GM19351 (cell line): Measurements from ENCODE around the gene PDXK.
"Not testable (repeated sequence)": the region's sequence is repeated elsewhere in the genome, so short reads cannot be mapped to it uniquely, and the experiment has no call there.

ENCODE experiments used
- ATAC-seq: cut with Tn5 transposase; IDR thresholded peaks from one replicate; pipeline ENCODE4 v1.9.1; 2021; ENCODE audit warnings: mild to moderate bottlenecking, moderate library complexity; ENCODE audit not compliant: unreplicated experiment

PDXK gene

GRCh38 chr21:43718872-43719747 is at the start of gene PDXK:
Gene PDXK, plus strand, starts transcription at chr21:43719129. Its CDS starts 166 bp downstream, at chr21:43719295.
- peak; percentile 69 for ATAC-seq

- ATAC-seq = no peak
These were observed 48.9 kb upstream of the PDXK start for GRCh38 chr21:43669828-43670605.

DNA sequence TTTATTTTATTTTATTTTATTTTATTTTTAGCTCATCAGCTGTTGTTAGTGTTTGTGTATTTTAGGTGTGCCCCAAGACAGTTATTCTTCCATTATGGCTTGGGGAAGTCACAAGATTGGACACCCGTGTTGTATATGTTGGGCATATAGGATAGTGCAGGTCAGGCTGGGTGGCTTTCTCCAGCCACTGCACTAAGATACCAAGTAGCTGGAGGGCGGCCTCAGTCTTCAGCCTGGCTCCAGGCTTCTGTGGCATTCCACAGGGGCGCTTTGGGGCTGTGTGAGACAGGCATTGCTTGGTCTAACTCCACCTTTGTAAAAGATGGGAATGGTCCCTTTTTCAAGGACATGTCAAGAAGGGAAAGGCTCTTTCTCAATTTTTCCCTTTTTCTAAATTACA is 43.1 kb upstream of the PDXK start:
- ATAC-seq = no peak

DNA sequence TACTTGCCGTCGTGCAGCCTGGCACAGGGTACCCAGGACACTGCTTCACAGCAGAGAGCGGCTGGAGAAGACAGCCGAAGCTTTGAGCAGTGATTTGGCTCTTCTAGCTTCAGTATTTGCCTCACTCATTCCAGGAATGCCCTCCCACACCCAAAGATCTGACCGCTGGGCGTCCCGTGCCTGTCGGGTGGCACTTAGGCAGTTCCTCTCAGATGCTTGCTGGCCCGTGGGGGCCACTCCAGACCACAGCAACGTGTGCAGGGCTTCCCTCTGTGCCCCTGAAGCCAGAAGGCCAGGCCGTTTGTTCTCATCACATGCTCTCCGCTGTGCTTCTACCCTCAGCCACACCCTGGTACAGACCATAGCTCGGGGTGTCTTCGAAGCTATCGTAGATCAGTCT is 42.5 kb upstream of the PDXK start:
- ATAC-seq = no peak

GRCh38 chr21:43679951-43680350 is 39.0 kb upstream of the PDXK start:
- no peak for ATAC-seq

DNA sequence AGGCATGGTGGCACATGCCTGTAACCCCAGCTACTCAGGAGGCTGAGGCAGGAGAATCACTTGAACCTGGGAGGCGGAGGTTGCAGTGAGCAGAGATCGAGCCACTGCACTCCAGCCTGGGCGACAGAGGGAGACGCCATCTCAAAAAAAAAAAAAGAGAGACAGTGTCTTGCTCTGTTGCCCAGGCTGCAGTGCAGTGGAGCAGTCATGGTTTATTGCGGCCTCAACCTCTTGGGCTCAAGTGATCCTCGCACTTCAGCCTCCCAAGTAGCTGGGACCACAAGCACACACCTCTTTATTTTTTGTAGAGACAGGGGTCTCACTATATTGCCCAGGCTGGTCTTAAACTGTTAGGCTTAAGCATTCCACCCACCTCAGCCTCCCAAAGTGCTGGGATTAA is 38.5 kb upstream of the PDXK start:
- not testable (repeated sequence) for ATAC-seq

DNA sequence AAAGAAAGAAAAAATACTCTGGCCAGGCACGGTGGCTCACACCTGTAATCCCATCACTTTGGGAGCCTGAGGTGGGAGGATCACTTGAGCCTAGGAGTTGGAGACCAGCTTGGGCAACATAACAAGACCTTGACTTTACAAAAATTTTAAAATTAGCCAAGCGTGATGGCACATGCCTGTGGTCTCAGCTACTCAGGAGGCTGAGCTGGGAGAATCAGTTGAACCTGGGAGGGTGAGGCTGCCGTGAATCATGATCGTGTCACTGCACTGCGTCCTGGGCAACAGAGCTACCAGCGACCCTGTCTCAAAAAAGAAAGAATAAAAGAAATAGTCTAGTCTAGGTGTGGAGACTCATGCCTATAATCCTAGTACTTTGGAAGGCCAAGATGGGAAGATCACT is 37.3 kb upstream of the PDXK start:
- ATAC-seq = no peak

GRCh38 chr21:43684424-43684823 is 34.5 kb upstream of the PDXK start:
- ATAC-seq = no peak

GRCh38 chr21:43686811-43687565 is 31.9 kb upstream of the PDXK start:
- no peak for ATAC-seq

DNA sequence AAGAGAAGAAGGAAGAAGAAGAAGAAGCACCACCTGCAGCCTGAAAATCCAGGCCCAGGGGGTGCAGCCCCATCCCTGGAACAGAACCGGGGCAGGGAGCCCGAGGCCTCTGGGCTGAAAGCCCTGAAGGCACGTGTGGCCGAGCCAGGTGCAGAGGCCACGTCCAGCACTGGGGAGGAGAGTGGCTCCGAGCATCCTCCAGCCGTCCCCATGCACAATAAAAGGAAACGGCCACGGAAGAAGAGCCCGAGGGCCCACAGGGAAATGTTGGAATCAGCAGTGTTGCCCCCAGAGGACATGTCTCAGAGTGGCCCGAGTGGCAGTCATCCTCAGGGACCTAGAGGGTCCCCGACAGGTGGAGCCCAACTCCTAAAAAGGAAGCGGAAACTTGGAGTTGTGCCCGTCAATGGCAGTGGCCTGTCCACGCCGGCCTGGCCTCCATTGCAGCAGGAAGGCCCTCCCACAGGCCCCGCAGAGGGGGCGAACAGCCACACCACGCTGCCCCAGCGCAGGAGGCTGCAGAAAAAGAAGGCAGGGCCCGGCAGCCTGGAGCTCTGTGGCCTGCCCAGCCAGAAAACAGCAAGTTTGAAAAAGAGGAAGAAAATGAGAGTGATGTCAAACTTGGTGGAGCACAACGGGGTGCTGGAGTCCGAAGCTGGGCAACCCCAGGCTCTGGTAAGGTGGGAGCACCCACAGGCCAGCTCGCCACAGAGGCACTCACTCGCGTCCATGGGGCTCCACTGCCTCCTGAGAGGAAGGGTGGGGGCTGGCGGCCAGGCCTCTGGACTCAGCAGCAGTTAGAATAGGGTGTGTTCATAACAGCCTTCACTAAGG is 31.1 kb upstream of the PDXK start:
- ATAC-seq = no peak

DNA sequence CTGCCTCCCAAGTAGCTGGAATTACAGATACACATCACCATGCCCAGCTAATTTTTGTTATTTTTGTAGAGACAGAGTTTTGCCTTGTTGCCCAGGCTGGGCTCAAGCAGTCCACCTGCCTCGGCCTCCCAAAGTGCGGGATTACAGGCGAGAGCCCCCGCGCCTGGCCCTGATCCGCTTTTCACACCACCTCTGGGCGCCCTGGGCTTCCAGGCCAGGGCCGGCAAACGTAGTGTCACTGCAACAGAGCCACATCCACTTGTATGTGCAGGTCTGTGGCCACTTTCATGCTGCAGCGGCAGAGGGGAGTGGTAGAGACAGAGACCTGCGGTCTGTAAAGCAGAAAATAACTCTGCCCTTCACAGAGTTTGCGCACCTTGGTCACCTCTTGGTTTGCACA is 30.0 kb upstream of the PDXK start:
- ATAC-seq = no peak

GRCh38 chr21:43689556-43690337 is 29.2 kb upstream of the PDXK start:
- no peak for ATAC-seq

GRCh38 chr21:43690346-43690745 is 28.6 kb upstream of the PDXK start:
- ATAC-seq = no peak

- no peak for ATAC-seq
These were observed 27.7 kb upstream of the PDXK start for GRCh38 chr21:43691086-43691795.

- ATAC-seq = no peak
These were observed 27.1 kb upstream of the PDXK start for GRCh38 chr21:43691801-43692200.

DNA sequence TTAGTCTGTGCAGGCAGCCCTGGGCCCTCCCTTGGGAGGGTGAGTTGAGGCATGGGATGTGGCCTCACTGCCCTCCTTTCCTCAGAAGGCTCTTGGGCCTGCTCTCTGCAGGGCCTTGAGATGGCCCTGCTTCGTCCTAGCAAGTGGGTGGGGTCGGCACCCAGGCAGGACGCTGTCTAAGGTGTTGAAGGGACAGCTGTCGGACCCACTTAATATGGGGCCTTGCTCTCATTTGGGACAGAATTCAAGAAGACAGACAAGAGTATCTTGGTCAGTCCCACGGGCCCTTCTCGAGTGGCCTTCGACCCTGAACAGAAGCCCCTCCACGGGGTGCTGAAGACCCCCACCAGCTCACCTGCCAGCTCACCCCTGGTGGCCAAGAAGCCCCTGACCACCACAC is 26.0 kb upstream of the PDXK start:
- ATAC-seq = no peak

DNA sequence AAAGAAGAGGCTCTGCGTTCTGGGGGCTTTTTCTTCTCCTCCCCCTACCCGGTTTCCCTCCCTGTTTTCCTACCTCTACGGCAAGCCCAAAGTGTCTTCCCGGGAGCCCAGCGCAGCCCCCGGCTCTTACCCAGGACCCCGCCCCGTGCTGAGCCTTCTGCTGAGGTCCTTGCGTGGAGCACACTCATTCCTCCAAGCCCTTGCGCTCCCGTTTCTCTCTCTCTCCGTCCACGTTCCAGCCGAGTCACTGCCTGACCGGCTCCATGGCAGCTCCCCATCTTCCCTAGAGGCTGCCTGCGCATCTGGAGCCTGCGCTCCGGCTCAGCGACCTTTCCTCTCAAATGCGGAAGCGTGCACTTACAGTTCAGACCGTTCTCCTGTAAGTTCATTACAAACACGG is 24.9 kb upstream of the PDXK start:
- ATAC-seq = no peak

GRCh38 chr21:43694437-43695079 is 24.4 kb upstream of the PDXK start:
- no peak for ATAC-seq

- ATAC-seq = no peak
These were observed 22.7 kb upstream of the PDXK start for GRCh38 chr21:43696214-43696613.
